ENCODE results near the gene HMG20A. TPM values are rescaled to one million over a fixed set of nuclear protein-coding genes. Genes with fewer than 3 reads are reported as not detected.

Gene HMG20A
- polyA plus RNA-seq, 3 donors, result 11.6 to 26.4 (median 17.7) TPM

DNA sequence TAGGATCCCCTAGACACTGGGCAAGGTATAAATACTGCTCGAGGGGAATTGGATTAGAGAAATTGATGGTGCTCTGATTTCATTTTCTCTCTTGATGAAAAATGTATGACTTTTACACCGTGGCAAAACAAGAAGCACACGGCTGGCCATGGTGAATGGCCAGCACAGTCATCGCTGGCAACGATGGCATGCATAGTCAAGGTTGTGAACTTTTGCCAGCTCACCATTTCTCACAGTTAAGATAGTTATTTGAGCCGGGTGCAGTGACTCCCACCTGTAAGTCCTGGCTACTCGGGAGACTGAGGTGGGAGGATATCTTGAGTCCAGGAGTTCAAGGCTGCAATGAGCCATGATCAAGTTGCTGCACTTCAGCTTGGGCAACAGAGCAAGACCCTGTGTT, 95.4 kb downstream of the HMG20A start:
- Histone ChIP-seq H3K9ac (ENCODE audit: insufficient read depth, low read length, poor library complexity, severe bottlenecking) (no peak overlapping the region), H3K4me3 (replicated peaks in 1 of 3; ENCODE audit: low read depth in 2 of 3, low read length in 3 of 3) (no peak overlapping the region), H3K79me2 (ENCODE audit: insufficient read depth, low read length) (no peaks in the 10 kb centered on the region), H3K36me3 (replicated peaks in 1 of 2; ENCODE audit: control insufficient read depth in 1 of 2, insufficient read depth in 2 of 2, low read length in 2 of 2) (no peaks in the 10 kb centered on the region), H2AFZ (ENCODE audit: insufficient read depth, low read depth, low read length, poor library complexity, severe bottlenecking) (no peak overlapping the region), H3K9me3 (replicated peaks in 1 of 2; ENCODE audit: control insufficient read depth in 1 of 2, insufficient read depth in 1 of 2, low read length in 2 of 2) (peaks cover 0 to 2% of the 10 kb centered on the region in 2 donors), H3K4me1 (ENCODE audit: control insufficient read depth in 1 of 2, insufficient read depth in 2 of 2, low read length in 2 of 2) (no peaks in the 10 kb centered on the region), H3K27me3 (ENCODE audit: control insufficient read depth in 2 of 2, insufficient read depth in 2 of 2, low read length in 2 of 2) (peaks cover 0 to 3% of the 10 kb centered on the region in 2 donors), H3K4me2 (replicated peaks; ENCODE audit: extremely low read depth, low read length, poor library complexity, severe bottlenecking) (no peak overlapping the region), H3K27ac (ENCODE audit: low read depth in 1 of 2, low read length in 2 of 2) (no peak overlapping the region), H4K20me1 (ENCODE audit: insufficient read depth, low read length) (no peaks in the 10 kb centered on the region)
- Mint-ChIP-seq H3K36me3 (no peaks in the 10 kb centered on the region), H3K9me3 (peaks cover 0 to 10% (median 4%) of the 10 kb centered on the region in 7 donors), H3K4me3 (no peak overlapping the region), H3K27me3 (ENCODE audit: low read depth in 3 of 3) (peaks cover 15 to 42% (median 26%) of the 10 kb centered on the region in 3 donors), H3K4me1 (no peaks in the 10 kb centered on the region), H3K27ac (no peak overlapping the region)
- WGBS (ENCODE audit: insufficient coverage), result 94% methylated on average over 6 of the region's 7 CpGs
- no peak for DNase-seq
- intact Hi-C loops (cut with micrococcal nuclease), result no loop called here
- TF ChIP-seq, protein P1, sequence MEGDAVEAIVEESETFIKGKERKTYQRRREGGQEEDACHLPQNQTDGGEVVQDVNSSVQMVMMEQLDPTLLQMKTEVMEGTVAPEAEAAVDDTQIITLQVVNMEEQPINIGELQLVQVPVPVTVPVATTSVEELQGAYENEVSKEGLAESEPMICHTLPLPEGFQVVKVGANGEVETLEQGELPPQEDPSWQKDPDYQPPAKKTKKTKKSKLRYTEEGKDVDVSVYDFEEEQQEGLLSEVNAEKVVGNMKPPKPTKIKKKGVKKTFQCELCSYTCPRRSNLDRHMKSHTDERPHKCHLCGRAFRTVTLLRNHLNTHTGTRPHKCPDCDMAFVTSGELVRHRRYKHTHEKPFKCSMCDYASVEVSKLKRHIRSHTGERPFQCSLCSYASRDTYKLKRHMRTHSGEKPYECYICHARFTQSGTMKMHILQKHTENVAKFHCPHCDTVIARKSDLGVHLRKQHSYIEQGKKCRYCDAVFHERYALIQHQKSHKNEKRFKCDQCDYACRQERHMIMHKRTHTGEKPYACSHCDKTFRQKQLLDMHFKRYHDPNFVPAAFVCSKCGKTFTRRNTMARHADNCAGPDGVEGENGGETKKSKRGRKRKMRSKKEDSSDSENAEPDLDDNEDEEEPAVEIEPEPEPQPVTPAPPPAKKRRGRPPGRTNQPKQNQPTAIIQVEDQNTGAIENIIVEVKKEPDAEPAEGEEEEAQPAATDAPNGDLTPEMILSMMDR (IDR thresholded peaks at IDR 0.05), result no peak

DNA sequence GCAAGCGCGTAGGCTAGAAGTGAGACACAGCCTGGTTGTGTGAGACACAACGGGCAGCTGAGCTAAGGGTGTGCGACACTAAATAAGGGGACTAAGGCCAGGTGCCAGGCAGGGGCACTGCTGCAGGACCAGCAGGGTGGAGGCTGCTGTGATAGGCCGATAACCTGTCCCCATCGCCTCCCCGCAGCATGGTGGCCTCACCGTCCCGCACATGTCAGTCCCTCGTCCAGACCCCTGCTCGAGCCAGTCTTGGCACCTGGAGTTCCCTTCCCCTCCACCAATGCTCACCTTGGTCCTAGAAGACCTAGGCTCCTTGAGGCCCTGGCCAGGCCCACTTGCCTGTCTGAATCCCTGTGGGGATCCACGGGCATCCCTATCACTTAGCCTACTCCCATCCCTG, 96.1 kb downstream of the HMG20A start:
- Histone ChIP-seq H2AFZ (ENCODE audit: insufficient read depth, low read depth, low read length, poor library complexity, severe bottlenecking) (no peak overlapping the region), H3K4me2 (replicated peaks; ENCODE audit: extremely low read depth, low read length, poor library complexity, severe bottlenecking) (no peak overlapping the region), H3K9me3 (replicated peaks in 1 of 2; ENCODE audit: control insufficient read depth in 1 of 2, insufficient read depth in 1 of 2, low read length in 2 of 2) (peaks cover 0 to 2% of the 10 kb centered on the region in 2 donors), H3K79me2 (ENCODE audit: insufficient read depth, low read length) (no peaks in the 10 kb centered on the region), H3K36me3 (replicated peaks in 1 of 2; ENCODE audit: control insufficient read depth in 1 of 2, insufficient read depth in 2 of 2, low read length in 2 of 2) (no peaks in the 10 kb centered on the region), H3K4me1 (ENCODE audit: control insufficient read depth in 1 of 2, insufficient read depth in 2 of 2, low read length in 2 of 2) (no peaks in the 10 kb centered on the region), H3K27me3 (ENCODE audit: control insufficient read depth in 2 of 2, insufficient read depth in 2 of 2, low read length in 2 of 2) (peaks cover 0 to 3% of the 10 kb centered on the region in 2 donors), H4K20me1 (ENCODE audit: insufficient read depth, low read length) (no peaks in the 10 kb centered on the region), H3K27ac (ENCODE audit: low read depth in 1 of 2, low read length in 2 of 2) (no peak overlapping the region), H3K9ac (ENCODE audit: insufficient read depth, low read length, poor library complexity, severe bottlenecking) (no peak overlapping the region), H3K4me3 (replicated peaks in 1 of 3; ENCODE audit: low read depth in 2 of 3, low read length in 3 of 3) (no peak overlapping the region)
- Mint-ChIP-seq H3K4me3 (no peak overlapping the region), H3K36me3 (no peaks in the 10 kb centered on the region), H3K4me1 (no peaks in the 10 kb centered on the region), H3K9me3 (peaks cover 0 to 9% (median 3%) of the 10 kb centered on the region in 7 donors), H3K27ac (peak overlapping the region in 1 of 7 donors; percentile 78), H3K27me3 (ENCODE audit: low read depth in 3 of 3) (peaks cover 17 to 40% (median 24%) of the 10 kb centered on the region in 3 donors)
- DNase-seq, result no peak
- 98% methylated on average over 12 of the region's 12 CpGs for WGBS (ENCODE audit: insufficient coverage)
- intact Hi-C loops (cut with micrococcal nuclease), result no loop called here
- TF ChIP-seq, protein P1 (IDR thresholded peaks at IDR 0.05), result no peak

Measured in CD14-positive monocyte (primary cell).